Lower leg skin (tissue), 4 donors: ENCODE results near the gene PPM1L. TPM values are rescaled to one million over a fixed set of nuclear protein-coding genes. Genes with fewer than 3 reads are reported as not detected.

Experiments
- DNase-seq, 2 donors: peaks; one replicate each; pipeline ENCODE4 v3.0.0-alpha.2; 2019; ENCODE audit warnings: low spot score in 2 of 2
- H3K4me3 ChIP-seq: fragments of 200-600 bp; sonication (generic); 2 replicates; pipeline ENCODE4 v1.5.1; 2017; ENCODE audit warnings: mild to moderate bottlenecking, low read depth; ENCODE audit not compliant: poor library complexity, severe bottlenecking
- CTCF ChIP-seq, 3 donors: fragments of 450-650 bp; IDR thresholded peaks; one replicate each; pipeline ENCODE4 v1.5.1; 2016; ENCODE audit warnings: antibody characterized with exemption in 3 of 3, mild to moderate bottlenecking in 3 of 3, moderate library complexity in 2 of 3
- POLR2A ChIP-seq, 2 donors: fragments of 450-650 bp; IDR thresholded peaks; one replicate each; pipeline ENCODE4 v1.6.1; 2016 to 2017; ENCODE audit warnings: antibody characterized with exemption in 2 of 2, mild to moderate bottlenecking in 1 of 2, moderate library complexity in 1 of 2
- WGBS, 2 donors: methylation state at CpG; one replicate each; pipeline ENCODE4 v1.1.5; 2018; 5-methylcytosine and 5-hydroxymethylcytosine counted together
- intact Hi-C: fragments of 100-400 bp; cut with DNase I; formaldehyde crosslinking; loops from one replicate; pipeline ENCODE4 v1.15.0; 2023; ENCODE audit warnings: low total_unique reads
- total RNA-seq, 4 donors: library from RNA; depleted of rRNA; stranded (reverse); fragments of >200 nt; gene quantifications; one replicate each; pipeline ENCODE4 v1.1.0, GENCODE V29; 2016

Gene PPM1L
- total RNA-seq, 4 donors from 2014 or later = 34.9 to 46.5 (median 40.7) TPM

DNA sequence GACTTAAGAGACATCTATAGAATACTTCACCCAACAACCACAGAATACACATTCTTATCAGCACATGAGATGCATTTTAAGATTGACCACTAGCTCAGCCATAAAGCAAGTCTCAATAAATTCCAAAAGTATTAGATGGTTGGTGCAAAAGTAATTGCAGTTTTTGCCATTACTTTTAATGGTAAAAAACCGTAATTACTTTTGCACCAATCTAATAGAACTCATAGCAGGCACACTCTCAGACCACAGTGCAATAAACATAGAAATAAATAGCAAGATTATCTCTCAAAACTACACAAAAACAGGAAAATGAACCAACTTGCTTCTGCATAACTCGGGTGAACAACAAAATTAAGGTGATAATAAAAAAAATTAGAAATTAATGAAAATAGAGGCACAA, 33.7 kb upstream of the PPM1L start:
- no peak for DNase-seq
- TF ChIP-seq CTCF (IDR thresholded peaks at IDR 0.05) = no peak
- TF ChIP-seq POLR2A (IDR thresholded peaks at IDR 0.05) = no peak
- 88% methylated on average over 2 of the region's 2 CpGs for WGBS, 2 donors
- H3K4me3 ChIP-seq = no peak overlapping the region
- intact Hi-C loops = no loop called here

- TF ChIP-seq POLR2A (IDR thresholded peaks at IDR 0.05) = no peak
- no peak for TF ChIP-seq CTCF (IDR thresholded peaks at IDR 0.05)
- H3K4me3 ChIP-seq = no peak overlapping the region
- 23 to 35% methylated on average over 2 of the region's 2 CpGs for WGBS, 2 donors
- intact Hi-C loops = no loop called here
- no peak for DNase-seq
Measured at GRCh38 chr3:160725338-160725737, 30.7 kb upstream of the PPM1L start.

- 4 to 29% methylated on average over 1 of the region's 1 CpG for WGBS, 2 donors
- H3K4me3 ChIP-seq = no peak overlapping the region
- intact Hi-C loops = no loop called here
- no peak for TF ChIP-seq POLR2A (IDR thresholded peaks at IDR 0.05)
- no peak for TF ChIP-seq CTCF (IDR thresholded peaks at IDR 0.05)
- DNase-seq = no peak
Measured at GRCh38 chr3:160735826-160736225, 20.2 kb upstream of the PPM1L start.

GRCh38 chr3:160738048-160738447, 18.0 kb upstream of the PPM1L start:
- no peak for DNase-seq
- TF ChIP-seq CTCF (IDR thresholded peaks at IDR 0.05) = no peak
- TF ChIP-seq POLR2A (IDR thresholded peaks at IDR 0.05) = no peak
- no peak overlapping the region for H3K4me3 ChIP-seq
- intact Hi-C loops = no loop called here
- WGBS, 2 donors = 68 to 69% methylated on average over 2 of the region's 2 CpGs

DNA sequence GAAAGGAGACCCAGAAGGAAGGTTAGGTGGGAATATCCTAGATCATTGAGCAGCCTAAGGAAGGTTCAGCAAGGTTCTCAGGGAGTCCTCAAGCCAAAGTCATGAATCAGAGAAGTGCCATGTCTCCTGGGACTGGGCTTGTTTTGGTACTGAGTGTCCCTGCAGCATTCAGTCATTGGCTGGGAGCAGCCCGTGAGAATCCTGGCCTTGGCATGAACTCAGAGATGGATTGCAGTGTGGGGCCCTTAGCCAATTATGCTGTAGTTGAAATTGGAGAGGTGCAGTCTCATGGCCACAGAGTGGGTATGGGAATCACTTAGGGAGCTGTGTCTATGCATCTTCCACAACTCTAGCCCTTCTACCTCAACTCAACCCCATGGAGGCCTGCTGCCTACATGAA, 17.0 kb upstream of the PPM1L start:
- TF ChIP-seq CTCF (IDR thresholded peaks at IDR 0.05) = no peak
- no peak for TF ChIP-seq POLR2A (IDR thresholded peaks at IDR 0.05)
- peak; percentile 46 to 85 for DNase-seq
- WGBS, 2 donors = 14 to 21% methylated on average over 1 of the region's 1 CpG
- intact Hi-C loops = no loop called here
- no peak overlapping the region for H3K4me3 ChIP-seq

DNA sequence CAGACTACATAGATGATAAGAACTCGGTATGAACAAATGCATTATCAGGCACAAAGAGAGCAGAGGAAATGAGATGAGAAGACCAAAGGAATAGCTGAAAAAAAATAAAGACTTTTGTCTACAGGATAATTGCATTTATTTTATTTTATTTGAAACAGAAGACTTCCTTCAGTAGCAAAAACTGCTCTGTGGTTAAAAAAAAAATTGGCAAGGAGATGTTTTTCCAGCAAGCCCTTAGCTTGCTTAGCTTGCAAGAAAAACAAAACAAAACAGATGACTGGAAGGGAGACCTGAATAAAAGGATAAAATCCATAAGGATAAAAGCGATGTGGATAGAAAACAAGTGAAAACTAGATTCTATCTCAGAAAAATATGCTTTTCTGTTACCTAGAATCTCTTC, 9.1 kb upstream of the PPM1L start:
- no peak for TF ChIP-seq CTCF (IDR thresholded peaks at IDR 0.05)
- TF ChIP-seq POLR2A (IDR thresholded peaks at IDR 0.05) = no peak
- H3K4me3 ChIP-seq = no peak overlapping the region
- WGBS, 2 donors = 48 to 53% methylated on average over 2 of the region's 2 CpGs
- intact Hi-C loops = no loop called here
- DNase-seq = no peak
